Central memory CD8-positive, alpha-beta T cell (primary cell): ENCODE measurements around the gene C10orf95.

Experiments used
- ATAC-seq: fragments of 150-1000 bp; cut with Tn5 transposase; replicated peaks from 2 replicates; pipeline ENCODE4 v1.10.0; 2022; ENCODE audit warnings: mild to moderate bottlenecking, moderate FRiP score, moderate number of reproducible peaks; ENCODE audit not compliant: poor library complexity, severe bottlenecking; ENCODE audit errors: extremely low read depth
- DNase-seq, 2 donors: peaks; one replicate each; pipeline ENCODE4 v3.0.0; 2021; ENCODE audit warnings: low spot score in 2 of 2
- H3K27ac Mint-ChIP-seq: one replicate; pipeline ENCODE4 v1.8.0; 2022; ENCODE audit warnings: low read depth, mild to moderate bottlenecking, moderate library complexity, mixed read lengths
- H3K27me3 Mint-ChIP-seq: one replicate; pipeline ENCODE4 v1.8.0; 2022; ENCODE audit warnings: mixed read lengths
- H3K36me3 Mint-ChIP-seq: one replicate; pipeline ENCODE4 v1.8.0; 2022; ENCODE audit warnings: mild to moderate bottlenecking, moderate library complexity, mixed read lengths; ENCODE audit not compliant: insufficient read depth
- H3K4me1 Mint-ChIP-seq: one replicate; pipeline ENCODE4 v1.8.0; 2022; ENCODE audit warnings: mixed read lengths
- H3K4me3 Mint-ChIP-seq: one replicate; pipeline ENCODE4 v1.8.0; 2022; ENCODE audit warnings: mild to moderate bottlenecking, moderate library complexity, mixed read lengths
- H3K9me3 Mint-ChIP-seq: one replicate; pipeline ENCODE4 v1.8.0; 2022; ENCODE audit warnings: mixed read lengths

C10orf95 gene

DNA sequence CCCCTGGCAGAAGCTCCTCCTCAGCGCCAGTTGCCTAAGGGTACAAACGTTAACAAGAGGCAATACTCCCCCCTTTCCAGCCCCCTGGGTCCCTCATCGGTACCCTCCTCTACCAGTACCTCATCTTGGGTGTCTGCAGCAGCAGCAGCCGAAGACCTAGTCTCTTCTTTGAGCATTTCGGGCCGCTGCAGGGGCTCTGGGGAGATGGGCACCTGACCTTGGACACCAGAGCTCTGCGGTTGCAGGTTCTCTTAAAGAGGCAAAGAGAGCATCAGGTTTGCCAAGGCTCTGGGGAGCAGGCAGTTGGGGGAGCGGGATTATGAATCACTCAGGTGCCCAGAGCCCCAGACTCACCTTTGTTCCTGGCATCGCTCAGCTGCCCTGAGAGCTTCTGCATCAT, 27.2 kb downstream of the C10orf95 start:
- Mint-ChIP-seq H3K27ac (no peak overlapping the region), H3K27me3 (no peaks in the 10 kb centered on the region), H3K9me3 (no peaks in the 10 kb centered on the region), H3K4me3 (no peak overlapping the region), H3K4me1 (peaks cover 41% of the 10 kb centered on the region), H3K36me3 (peaks cover 15% of the 10 kb centered on the region)
- no peak for ATAC-seq
- no peak for DNase-seq

GRCh38 chr10:102423372-102423968, 27.9 kb downstream of the C10orf95 start:
- Mint-ChIP-seq H3K4me1 (peaks cover 43% of the 10 kb centered on the region), H3K27ac (no peak overlapping the region), H3K4me3 (peak overlapping the region; percentile 23), H3K36me3 (peaks cover 17% of the 10 kb centered on the region), H3K27me3 (peaks cover under 1% of the 10 kb centered on the region), H3K9me3 (no peaks in the 10 kb centered on the region)
- ATAC-seq (no peak), DNase-seq (no peak)

DNA sequence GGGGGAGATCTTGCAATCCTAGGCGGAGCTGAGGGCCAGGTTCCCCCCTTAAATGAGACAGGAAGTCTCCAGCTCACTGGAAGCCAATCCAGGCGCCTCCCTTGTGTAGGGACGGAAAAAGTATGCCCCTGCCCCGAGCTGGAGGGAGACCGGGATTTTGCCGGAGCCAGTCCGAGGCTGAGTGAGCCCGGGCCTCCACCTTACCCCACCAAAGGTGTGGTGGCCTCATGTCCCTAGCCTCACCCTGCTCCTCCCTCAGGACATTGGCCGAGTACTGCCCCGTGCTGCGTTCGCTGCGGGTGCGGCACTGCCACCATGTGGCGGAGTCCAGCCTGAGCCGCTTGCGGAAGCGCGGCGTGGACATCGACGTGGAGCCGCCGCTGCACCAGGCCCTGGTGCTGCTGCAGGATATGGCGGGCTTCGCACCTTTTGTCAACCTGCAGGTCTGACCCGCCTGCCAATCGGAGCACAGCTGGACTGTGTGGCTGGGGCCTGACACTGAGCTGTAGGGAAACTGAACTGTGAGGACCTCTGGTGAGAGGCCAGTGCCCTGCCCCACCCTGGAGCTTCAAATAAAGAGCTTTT, 28.7 kb downstream of the C10orf95 start:
- Mint-ChIP-seq H3K36me3 (peaks cover 19% of the 10 kb centered on the region), H3K27me3 (peaks cover 9% of the 10 kb centered on the region), H3K4me3 (peak overlapping the region; percentile 100), H3K9me3 (no peaks in the 10 kb centered on the region), H3K27ac (no peak overlapping the region), H3K4me1 (peaks cover 42% of the 10 kb centered on the region)
- no peak for DNase-seq
- no peak for ATAC-seq

- peaks cover 35% of the 10 kb centered on the region for H3K4me1 Mint-ChIP-seq
- H3K27ac Mint-ChIP-seq: peak overlapping the region; percentile 98
- ATAC-seq (peak; percentile 17), DNase-seq (no peak)
- peaks cover 16% of the 10 kb centered on the region for H3K27me3 Mint-ChIP-seq
- H3K9me3 Mint-ChIP-seq: no peaks in the 10 kb centered on the region
- H3K36me3 Mint-ChIP-seq: peaks cover 23% of the 10 kb centered on the region
- peak overlapping the region; percentile 100 for H3K4me3 Mint-ChIP-seq
These were observed 29.4 kb downstream of the C10orf95 start for GRCh38 chr10:102421757-102422512.

- peaks cover 21% of the 10 kb centered on the region for H3K27me3 Mint-ChIP-seq
- DNase-seq: no peak
These were observed 29.9 kb downstream of the C10orf95 start for GRCh38 chr10:102421507-102421756.

DNA sequence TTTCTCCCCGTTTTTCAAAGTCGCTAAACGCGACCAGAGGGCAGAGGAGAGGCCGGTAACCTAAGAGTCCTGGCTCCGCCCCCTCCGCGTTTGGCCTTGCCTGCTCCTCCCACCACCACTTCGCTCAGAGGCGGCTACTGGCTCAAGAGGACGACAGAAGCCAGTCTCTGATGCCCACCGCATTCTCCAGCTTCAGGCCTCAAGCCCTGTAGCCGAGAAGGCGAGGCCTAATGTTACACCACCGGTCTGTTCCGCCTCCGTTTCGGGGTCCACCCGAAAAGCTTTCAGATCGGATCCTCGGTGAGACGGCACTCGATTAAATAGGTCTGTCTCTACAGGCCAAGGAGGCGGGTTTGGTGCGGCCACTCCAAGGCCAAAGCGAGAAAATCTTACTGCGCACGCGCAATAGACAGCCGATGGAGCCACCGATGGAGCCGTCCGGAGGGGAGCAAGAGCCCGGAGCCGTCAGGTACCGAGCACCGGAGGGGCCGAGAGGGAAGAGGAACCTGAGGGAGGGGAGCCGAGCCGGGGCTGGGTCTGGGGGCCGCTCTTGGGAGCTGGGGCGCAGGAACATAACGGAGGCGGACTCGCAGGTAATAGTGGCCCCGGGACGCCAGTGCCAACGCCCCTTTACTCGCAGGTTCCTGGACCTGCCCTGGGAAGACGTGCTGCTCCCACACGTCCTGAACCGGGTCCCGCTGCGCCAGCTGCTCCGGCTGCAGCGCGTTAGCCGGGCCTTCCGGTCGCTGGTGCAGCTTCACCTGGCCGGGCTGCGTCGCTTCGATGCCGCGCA, 30.4 kb downstream of the C10orf95 start, which contains the start of gene FBXL15:
Gene FBXL15, plus strand, starts transcription at position 123 of the 793 bp plus-strand sequence. Its CDS starts 294 bp downstream, at position 417.
- Mint-ChIP-seq H3K4me1 (peaks cover 35% of the 10 kb centered on the region), H3K4me3 (peak within 1 kb of the TSS; percentile 100), H3K9me3 (no peaks in the 10 kb centered on the region), H3K36me3 (peaks cover 23% of the 10 kb centered on the region), H3K27ac (peak within 1 kb of the TSS; percentile 98), H3K27me3 (peaks cover 26% of the 10 kb centered on the region)
- peak; percentile 76 for ATAC-seq
- DNase-seq: peak; percentile 90 to 95

More at GRCh38 chr10:102421507-102421756, 29.9 kb downstream of the C10orf95 start:
- H3K4me3 Mint-ChIP-seq: peak overlapping the region; percentile 100
- H3K27ac Mint-ChIP-seq: peak overlapping the region; percentile 98
- peaks cover 23% of the 10 kb centered on the region for H3K36me3 Mint-ChIP-seq
- no peaks in the 10 kb centered on the region for H3K9me3 Mint-ChIP-seq
- H3K4me1 Mint-ChIP-seq: peaks cover 35% of the 10 kb centered on the region
- ATAC-seq: no peak

- Mint-ChIP-seq H3K36me3 (peaks cover 23% of the 10 kb centered on the region), H3K9me3 (no peaks in the 10 kb centered on the region), H3K27me3 (peaks cover 33% of the 10 kb centered on the region), H3K4me3 (peak overlapping the region; percentile 100), H3K27ac (peak overlapping the region; percentile 98), H3K4me1 (peaks cover 35% of the 10 kb centered on the region)
- ATAC-seq (no peak), DNase-seq (no peak)
These were observed 31.1 kb downstream of the C10orf95 start for GRCh38 chr10:102420181-102420713.

DNA sequence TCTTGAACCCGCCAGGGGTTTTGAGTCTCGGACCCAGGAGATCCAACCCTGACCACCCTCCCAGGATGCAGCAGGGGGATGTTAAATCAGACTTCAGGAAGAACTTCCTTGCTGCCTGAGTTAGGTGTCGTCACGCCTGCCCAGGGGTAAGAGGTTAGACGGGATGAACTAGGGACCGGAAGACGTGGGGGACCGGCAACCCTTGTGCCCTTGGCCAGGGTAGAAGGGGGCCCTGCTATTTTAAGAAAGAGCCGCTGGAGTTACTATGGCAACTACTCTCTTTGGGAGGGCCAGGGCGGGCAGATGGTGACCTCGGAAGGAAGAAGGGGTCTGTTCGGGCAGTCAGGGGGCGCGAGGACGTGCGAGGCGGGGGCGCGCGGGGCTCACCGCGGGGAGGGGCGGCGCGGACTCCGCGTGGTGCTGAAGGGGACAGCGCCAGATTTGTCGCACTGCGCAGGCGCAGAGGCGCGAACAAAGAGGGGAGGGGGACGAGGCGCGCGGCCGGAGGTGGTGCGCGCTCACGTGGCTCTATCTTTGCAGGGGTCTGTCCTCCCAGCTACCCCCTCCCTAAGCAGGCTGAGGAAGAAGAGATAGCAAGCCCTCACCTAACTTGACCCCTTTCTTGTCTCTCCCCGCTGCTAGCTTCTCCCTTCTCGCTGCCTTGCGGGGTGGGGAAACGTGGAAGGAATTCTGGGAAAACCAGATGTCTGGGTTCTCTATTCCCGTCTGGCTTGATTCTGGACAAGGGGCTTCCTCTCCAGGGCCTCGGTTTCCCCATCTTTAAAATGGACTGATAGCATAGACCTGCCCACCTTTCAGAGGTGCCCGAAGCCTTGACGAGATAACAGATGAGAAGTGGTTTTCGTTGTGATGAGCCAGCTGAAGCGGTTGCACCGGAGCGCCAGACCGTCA, 31.8 kb downstream of the C10orf95 start:
- Mint-ChIP-seq H3K27ac (peak overlapping the region; percentile 41), H3K27me3 (peaks cover 40% of the 10 kb centered on the region), H3K4me1 (peaks cover 35% of the 10 kb centered on the region), H3K9me3 (no peaks in the 10 kb centered on the region), H3K4me3 (peak overlapping the region; percentile 100), H3K36me3 (peaks cover 23% of the 10 kb centered on the region)
- ATAC-seq (no peak), DNase-seq (peak; percentile 39 to 59)

DNA sequence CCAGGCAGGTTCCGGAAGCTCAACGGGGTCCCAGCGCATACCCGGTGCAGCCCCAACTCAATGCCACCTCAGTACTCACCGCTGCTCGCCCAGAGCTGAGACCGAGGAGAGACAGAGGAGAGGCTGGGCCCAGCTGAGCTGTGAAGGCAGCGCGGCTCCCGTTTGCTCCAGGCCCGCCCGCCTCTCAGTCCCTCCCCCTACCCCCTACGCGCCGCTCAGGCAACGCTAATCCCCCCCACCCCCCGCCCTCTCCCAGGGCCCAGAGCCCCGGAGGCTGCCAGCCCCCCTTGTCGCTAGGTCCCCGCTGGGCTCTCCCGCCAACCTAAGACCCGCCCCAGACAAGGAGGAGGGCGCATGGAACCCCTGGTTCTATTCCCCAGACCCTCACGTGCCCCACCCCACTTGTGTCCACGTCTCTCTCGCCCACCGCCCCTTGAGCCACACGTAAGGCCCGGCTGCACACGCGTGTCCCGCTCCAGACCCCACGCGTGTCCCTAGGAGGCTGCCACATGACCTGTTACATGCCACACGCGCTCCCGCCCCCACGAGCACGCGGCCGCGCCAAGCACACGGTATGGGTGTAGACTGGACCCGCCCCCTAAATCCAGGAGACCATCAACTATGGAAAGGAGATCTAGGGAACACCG, 32.6 kb downstream of the C10orf95 start, which contains the start of gene PSD:
Gene PSD, minus strand, starts transcription at position 164 of the 647 bp plus-strand sequence. CDS start 1,747 bp downstream, outside the sequence.
- H3K9me3 Mint-ChIP-seq: no peaks in the 10 kb centered on the region
- H3K27me3 Mint-ChIP-seq: peaks cover 48% of the 10 kb centered on the region
- peaks cover 35% of the 10 kb centered on the region for H3K4me1 Mint-ChIP-seq
- ATAC-seq (no peak), DNase-seq (no peak)
- H3K4me3 Mint-ChIP-seq: peak within 1 kb of the TSS; percentile 100
- peak within 1 kb of the TSS; percentile 41 for H3K27ac Mint-ChIP-seq
- peaks cover 23% of the 10 kb centered on the region for H3K36me3 Mint-ChIP-seq

- Mint-ChIP-seq H3K4me1 (peaks cover 23% of the 10 kb centered on the region), H3K4me3 (no peak overlapping the region), H3K27ac (no peak overlapping the region), H3K36me3 (peaks cover 20% of the 10 kb centered on the region), H3K27me3 (peaks cover 65% of the 10 kb centered on the region), H3K9me3 (no peaks in the 10 kb centered on the region)
- ATAC-seq (no peak), DNase-seq (no peak)
These were observed 34.6 kb downstream of the C10orf95 start for GRCh38 chr10:102416695-102417094.

DNA sequence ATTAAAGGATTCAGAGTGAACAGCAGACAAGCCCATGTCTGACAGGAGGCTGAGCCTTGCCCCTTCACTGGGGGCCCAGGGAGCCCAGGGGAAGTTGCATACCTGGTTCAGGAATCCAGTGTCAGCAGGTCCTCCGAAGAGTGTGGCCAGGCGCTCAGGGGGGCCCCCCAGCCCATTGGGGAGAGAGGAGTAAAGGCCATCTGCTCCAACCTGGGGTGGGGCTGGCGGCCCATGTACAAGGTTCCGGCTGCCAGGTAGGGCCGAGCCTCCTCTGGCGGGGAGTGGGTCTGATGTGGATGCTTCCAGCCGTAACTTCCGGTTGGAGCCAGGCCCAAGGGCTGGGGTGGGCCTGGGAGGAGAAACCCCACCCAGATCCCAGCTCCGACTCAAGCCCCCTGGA, 35.1 kb downstream of the C10orf95 start:
- Mint-ChIP-seq H3K4me1 (peaks cover 24% of the 10 kb centered on the region), H3K9me3 (no peaks in the 10 kb centered on the region), H3K4me3 (no peak overlapping the region), H3K27ac (no peak overlapping the region), H3K36me3 (peaks cover 18% of the 10 kb centered on the region), H3K27me3 (peaks cover 69% of the 10 kb centered on the region)
- ATAC-seq: no peak
- DNase-seq: no peak
